ENCODE results near the gene SIGLEC9. TPM values are rescaled to one million over a fixed set of nuclear protein-coding genes. Genes with fewer than 3 reads are reported as not detected.
"Not testable (repeated sequence)": the region's sequence is repeated elsewhere in the genome, so short reads cannot be mapped to it uniquely, and the experiment has no call there.

SIGLEC9 gene
- total and polyA plus RNA-seq, 2 of the 8 experiments (the other 6 are each of a cell fraction or from before 2014, with no cell fraction given), result not detected

GRCh38 chr19:51142809-51143475 is 18.2 kb downstream of the SIGLEC9 start:
- DNase-seq (ENCODE audit: low read depth in 1 of 2, low spot score in 2 of 2); H2BK120ac ChIP-seq (replicated peaks; ENCODE audit: low read depth, low read length); POLR2A ChIA-PET (ENCODE audit: partially characterized antibody); H3K9ac ChIP-seq (replicated peaks in 1 of 4; ENCODE audit: extremely low read depth in 1 of 4, low read depth in 3 of 4, low read length in 3 of 4); FAIRE-seq; H2AFZ ChIP-seq (ENCODE audit: low read length); H3K56ac ChIP-seq (replicated peaks; ENCODE audit: insufficient read length, low read depth, low read length); H3K79me1 ChIP-seq (ENCODE audit: low read depth, low read length); H4K5ac ChIP-seq (ENCODE audit: insufficient read length, low read depth, low read length); H3K23me2 ChIP-seq (ENCODE audit: low read depth, low read length); H2AK5ac ChIP-seq (ENCODE audit: low read depth, low read length); H3K9me3 ChIP-seq (ENCODE audit: insufficient read depth in 2 of 2, low read depth in 1 of 2, low read length in 1 of 2); H2BK5ac ChIP-seq (ENCODE audit: low read depth, low read length); H3K14ac ChIP-seq (ENCODE audit: insufficient read length); H4K8ac ChIP-seq (ENCODE audit: extremely low read depth, insufficient read depth, low read length); H2BK12ac ChIP-seq (ENCODE audit: low read depth, low read length); H3K23ac ChIP-seq (ENCODE audit: insufficient read length); H3K36me3 ChIP-seq (ENCODE audit: control insufficient read depth in 2 of 4, insufficient read depth in 4 of 4, low read length in 3 of 4); H3K18ac ChIP-seq (ENCODE audit: extremely low read depth, low read length); H2BK15ac ChIP-seq (ENCODE audit: low read length); H3K27ac ChIP-seq (ENCODE audit: low read depth, low read length); H4K91ac ChIP-seq (replicated peaks; ENCODE audit: insufficient read length, low read length); H4K20me1 ChIP-seq (replicated peaks in 1 of 2; ENCODE audit: control insufficient read depth in 1 of 2, insufficient read depth in 2 of 2, low read length in 2 of 2); H3K4me2 ChIP-seq (ENCODE audit: insufficient read depth in 1 of 2, low read depth in 2 of 2, low read length in 2 of 2); H3K4ac ChIP-seq (replicated peaks; ENCODE audit: insufficient read length, low read depth, low read length); H2BK20ac ChIP-seq (ENCODE audit: low read length); H3K4me3 ChIP-seq (ENCODE audit: extremely low read depth in 1 of 4, insufficient read depth in 2 of 4, low read depth in 3 of 4, low read length in 4 of 4); H3K27me3 ChIP-seq (replicated peaks in 1 of 4; ENCODE audit: control insufficient read depth in 3 of 4, extremely low read depth in 1 of 4, insufficient read depth in 3 of 4, low read length in 3 of 4); H3K79me2 ChIP-seq (ENCODE audit: control insufficient read depth in 1 of 2, insufficient read depth in 2 of 2, low read length in 2 of 2): not testable (repeated sequence)
- H3K4me1 ChIP-seq (replicated peaks in 1 of 4; ENCODE audit: control insufficient read depth in 3 of 4, insufficient read depth in 4 of 4, low read length in 3 of 4), result peaks cover 4 to 14% (median 8%) of the 10 kb centered on the region in 4 experiments; a peak in 5 of 7 replicates
- WGBS, 2 experiments (ENCODE audit: extremely low coverage in 1 of 2, insufficient coverage in 1 of 2, insufficient read length in 1 of 2, insufficient replicate concordance in 2 of 2, low coverage in 1 of 2, low lambda C conversion rate in 2 of 2, missing lambda C conversion rate in 1 of 2), result 71% methylated on average over 9 of the region's 15 CpGs; no CpG with 5 or more reads in 1 of the 2 experiments
- CTCF ChIA-PET (ENCODE audit: partially characterized antibody), result interaction anchor here (4.0 kb wide), 1 partner anchor 14 kb away, joined by 21 read pairs; no protein-coding TSS in a partner anchor

Measured in H1 (cell line).